ENCODE measurements around the gene DEFB131B.
"Not testable (repeated sequence)": the region's sequence is repeated elsewhere in the genome, so short reads cannot be mapped to it uniquely, and the experiment has no call there.

DEFB131B gene

GRCh38 chr11:71869931-71870330 lies 8.3 kb upstream of the DEFB131B start:
- WGBS = 94% methylated on average over 3 of the region's 3 CpGs
- H3K36me3 ChIP-seq (ENCODE audit: insufficient read depth, low read length); H3K9ac ChIP-seq (ENCODE audit: low read depth, low read length); H3K4me1 ChIP-seq (ENCODE audit: insufficient read depth, low read length); H3K27me3 ChIP-seq (ENCODE audit: insufficient read depth, low read length); H3K27ac ChIP-seq (ENCODE audit: low read depth, low read length); H3K9me3 ChIP-seq (ENCODE audit: insufficient read depth, low read depth, low read length); H3K4me3 ChIP-seq (ENCODE audit: low read length): not testable (repeated sequence)

- H3K9ac ChIP-seq (ENCODE audit: low read depth, low read length); H3K36me3 ChIP-seq (ENCODE audit: insufficient read depth, low read length); H3K27ac ChIP-seq (ENCODE audit: low read depth, low read length); H3K4me1 ChIP-seq (ENCODE audit: insufficient read depth, low read length); H3K4me3 ChIP-seq (ENCODE audit: low read length); H3K27me3 ChIP-seq (ENCODE audit: insufficient read depth, low read length); H3K9me3 ChIP-seq (ENCODE audit: insufficient read depth, low read depth, low read length): not testable (repeated sequence)
These were observed 7.6 kb upstream of the DEFB131B start for GRCh38 chr11:71870661-71871060.

- not testable (repeated sequence) for H3K9me3 ChIP-seq (ENCODE audit: insufficient read depth, low read depth, low read length); H3K36me3 ChIP-seq (ENCODE audit: insufficient read depth, low read length); H3K27me3 ChIP-seq (ENCODE audit: insufficient read depth, low read length); H3K9ac ChIP-seq (ENCODE audit: low read depth, low read length); H3K4me1 ChIP-seq (ENCODE audit: insufficient read depth, low read length); H3K27ac ChIP-seq (ENCODE audit: low read depth, low read length); H3K4me3 ChIP-seq (ENCODE audit: low read length)
- 98% methylated on average over 2 of the region's 2 CpGs for WGBS
These were observed 2.0 kb upstream of the DEFB131B start for GRCh38 chr11:71876262-71876661.

GRCh38 chr11:71885806-71886205 lies 7.6 kb downstream of the DEFB131B start:
- H3K4me1 ChIP-seq (ENCODE audit: insufficient read depth, low read length); H3K36me3 ChIP-seq (ENCODE audit: insufficient read depth, low read length); H3K9me3 ChIP-seq (ENCODE audit: insufficient read depth, low read depth, low read length); H3K4me3 ChIP-seq (ENCODE audit: low read length); H3K27ac ChIP-seq (ENCODE audit: low read depth, low read length); H3K27me3 ChIP-seq (ENCODE audit: insufficient read depth, low read length); H3K9ac ChIP-seq (ENCODE audit: low read depth, low read length): not testable (repeated sequence)
- 95% methylated on average over 11 of the region's 12 CpGs for WGBS

- H3K9ac ChIP-seq (ENCODE audit: low read depth, low read length); H3K4me1 ChIP-seq (ENCODE audit: insufficient read depth, low read length); H3K27me3 ChIP-seq (ENCODE audit: insufficient read depth, low read length); H3K36me3 ChIP-seq (ENCODE audit: insufficient read depth, low read length); H3K27ac ChIP-seq (ENCODE audit: low read depth, low read length); H3K4me3 ChIP-seq (ENCODE audit: low read length); H3K9me3 ChIP-seq (ENCODE audit: insufficient read depth, low read depth, low read length): not testable (repeated sequence)
- 81% methylated on average over 14 of the region's 14 CpGs for WGBS
These were observed 10.2 kb downstream of the DEFB131B start for GRCh38 chr11:71888335-71889010.

- not testable (repeated sequence) for H3K4me3 ChIP-seq (ENCODE audit: low read length); H3K27ac ChIP-seq (ENCODE audit: low read depth, low read length); H3K36me3 ChIP-seq (ENCODE audit: insufficient read depth, low read length); H3K9me3 ChIP-seq (ENCODE audit: insufficient read depth, low read depth, low read length); H3K9ac ChIP-seq (ENCODE audit: low read depth, low read length); H3K4me1 ChIP-seq (ENCODE audit: insufficient read depth, low read length); H3K27me3 ChIP-seq (ENCODE audit: insufficient read depth, low read length)
- 92% methylated on average over 14 of the region's 14 CpGs for WGBS
These were observed 11.1 kb downstream of the DEFB131B start for GRCh38 chr11:71889181-71889872.

GRCh38 chr11:71895961-71896360 lies 17.7 kb downstream of the DEFB131B start:
- Histone ChIP-seq H3K9me3 (ENCODE audit: insufficient read depth, low read depth, low read length) (no peaks in the 10 kb centered on the region), H3K27ac (ENCODE audit: low read depth, low read length) (no peak overlapping the region), H3K4me3 (ENCODE audit: low read length) (no peak overlapping the region), H3K27me3 (ENCODE audit: insufficient read depth, low read length) (no peaks in the 10 kb centered on the region), H3K36me3 (ENCODE audit: insufficient read depth, low read length) (no peaks in the 10 kb centered on the region), H3K4me1 (ENCODE audit: insufficient read depth, low read length) (no peaks in the 10 kb centered on the region), H3K9ac (ENCODE audit: low read depth, low read length) (no peak overlapping the region)
- WGBS = 94% methylated on average over 12 of the region's 12 CpGs

GRCh38 chr11:71901137-71901536 lies 22.9 kb downstream of the DEFB131B start:
- not testable (repeated sequence) for H3K4me3 ChIP-seq (ENCODE audit: low read length); H3K9me3 ChIP-seq (ENCODE audit: insufficient read depth, low read depth, low read length)
- WGBS = 88% methylated on average over 14 of the region's 14 CpGs

GRCh38 chr11:71908218-71908617 lies 30.0 kb downstream of the DEFB131B start:
- H3K27me3 ChIP-seq (ENCODE audit: insufficient read depth, low read length) = no peaks in the 10 kb centered on the region
- no peaks in the 10 kb centered on the region for H3K9me3 ChIP-seq (ENCODE audit: insufficient read depth, low read depth, low read length)
- H3K9ac ChIP-seq (ENCODE audit: low read depth, low read length) = no peak overlapping the region
- H3K4me1 ChIP-seq (ENCODE audit: insufficient read depth, low read length) = no peaks in the 10 kb centered on the region
- H3K27ac ChIP-seq (ENCODE audit: low read depth, low read length) = no peak overlapping the region
- H3K4me3 ChIP-seq (ENCODE audit: low read length) = no peak overlapping the region
- peaks cover 4% of the 10 kb centered on the region; the same call in 1 of the 2 replicates for H3K36me3 ChIP-seq (ENCODE audit: insufficient read depth, low read length)
- 83% methylated on average over 7 of the region's 9 CpGs for WGBS

More at GRCh38 chr11:71901137-71901536, 22.9 kb downstream of the DEFB131B start:
- not testable (repeated sequence) for H3K27me3 ChIP-seq (ENCODE audit: insufficient read depth, low read length); H3K9ac ChIP-seq (ENCODE audit: low read depth, low read length); H3K4me1 ChIP-seq (ENCODE audit: insufficient read depth, low read length); H3K27ac ChIP-seq (ENCODE audit: low read depth, low read length); H3K36me3 ChIP-seq (ENCODE audit: insufficient read depth, low read length)

- 93% methylated on average over 5 of the region's 5 CpGs for WGBS
- not testable (repeated sequence) for H3K9ac ChIP-seq (ENCODE audit: low read depth, low read length); H3K27me3 ChIP-seq (ENCODE audit: insufficient read depth, low read length); H3K9me3 ChIP-seq (ENCODE audit: insufficient read depth, low read depth, low read length); H3K4me1 ChIP-seq (ENCODE audit: insufficient read depth, low read length); H3K4me3 ChIP-seq (ENCODE audit: low read length); H3K27ac ChIP-seq (ENCODE audit: low read depth, low read length)
- H3K36me3 ChIP-seq (ENCODE audit: insufficient read depth, low read length) = peaks cover 22% of the 10 kb centered on the region
These were observed 32.5 kb downstream of the DEFB131B start for GRCh38 chr11:71910775-71911174.

GRCh38 chr11:71911321-71911985 lies 33.2 kb downstream of the DEFB131B start:
- 83% methylated on average over 10 of the region's 10 CpGs for WGBS
- H3K4me3 ChIP-seq (ENCODE audit: low read length); H3K27ac ChIP-seq (ENCODE audit: low read depth, low read length); H3K27me3 ChIP-seq (ENCODE audit: insufficient read depth, low read length); H3K9me3 ChIP-seq (ENCODE audit: insufficient read depth, low read depth, low read length); H3K9ac ChIP-seq (ENCODE audit: low read depth, low read length); H3K4me1 ChIP-seq (ENCODE audit: insufficient read depth, low read length): not testable (repeated sequence)
- H3K36me3 ChIP-seq (ENCODE audit: insufficient read depth, low read length) = peaks cover 28% of the 10 kb centered on the region
